Breast epithelium (tissue), 4 donors: ENCODE data around the gene PLA2G2A. TPM values are rescaled to one million over a fixed set of nuclear protein-coding genes. Genes with fewer than 3 reads are reported as not detected.

Experiments
- DNase-seq, 2 donors: peaks; one replicate each; pipeline ENCODE4 v3.0.0-alpha.2; 2019; ENCODE audit warnings: low spot score in 2 of 2
- H3K27ac ChIP-seq, 2 donors: fragments of 200-600 bp; sonication (generic) in 1 of 2; one replicate each; pipeline ENCODE4 v1.5.1; 2016 to 2019; ENCODE audit warnings: mild to moderate bottlenecking in 1 of 2
- H3K27me3 ChIP-seq, 2 donors: fragments of 200-600 bp; sonication (generic) in 1 of 2; one replicate each; pipeline versions ENCODE4 v1.5.1 to v1.6.0; 2017 to 2019; ENCODE audit warnings: control low read depth in 1 of 2, mild to moderate bottlenecking in 1 of 2
- H3K36me3 ChIP-seq: fragments of 200-600 bp; one replicate; pipeline ENCODE4 v1.5.1; 2019
- H3K4me1 ChIP-seq, 2 donors: fragments of 200-600 bp; sonication (generic); one replicate each; pipeline ENCODE4 v1.5.1; 2016 to 2019; ENCODE audit warnings: control low read depth in 1 of 2
- H3K4me3 ChIP-seq, 3 donors: fragments of 200-600 bp; sonication (generic); 1 replicate in 2 of 3; 2 replicates in 1 of 3; pipeline ENCODE4 v1.5.1; 2016 to 2019; ENCODE audit warnings: mild to moderate bottlenecking in 3 of 3, moderate library complexity in 2 of 3
- H3K9me3 ChIP-seq, 2 donors: fragments of 200-600 bp; sonication (generic) in 1 of 2; one replicate each; pipeline ENCODE4 v1.5.1; 2016 to 2019; ENCODE audit warnings: control low read depth in 1 of 2
- CTCF ChIP-seq, 3 donors: fragments of 450-650 bp; IDR thresholded peaks; one replicate each; pipeline ENCODE4 v1.5.1; 2016 to 2017; ENCODE audit warnings: antibody characterized with exemption in 3 of 3, mild to moderate bottlenecking in 3 of 3, moderate library complexity in 3 of 3
- POLR2A ChIP-seq: fragments of 450-650 bp; IDR thresholded peaks from one replicate; pipeline ENCODE4 v1.6.1; 2016; ENCODE audit warnings: antibody characterized with exemption, mild to moderate bottlenecking, moderate library complexity
- POLR2AphosphoS5 ChIP-seq, 3 donors: sonication (generic); formaldehyde crosslinking; IDR thresholded peaks; one replicate each; pipeline ENCODE4 v1.6.1; 2017; ENCODE audit warnings: antibody characterized with exemption in 3 of 3
- intact Hi-C: fragments of 100-400 bp; cut with DNase I; formaldehyde crosslinking; loops from one replicate; pipeline ENCODE4 v1.15.1; 2023; ENCODE audit warnings: low total_unique reads
- total RNA-seq, 3 donors: library from RNA; depleted of rRNA; stranded (reverse); fragments of >200 nt; gene quantifications; one replicate each; pipeline ENCODE4 v1.1.0, GENCODE V29; 2016

Gene PLA2G2A
- total RNA-seq, 3 donors from 2014 or later, result 71.4 to 342 (median 91.9) TPM

- Histone ChIP-seq H3K9me3 (no peaks in the 10 kb centered on the region), H3K4me1 (no peaks in the 10 kb centered on the region), H3K4me3 (no peak overlapping the region), H3K36me3 (no peaks in the 10 kb centered on the region), H3K27me3 (no peaks in the 10 kb centered on the region), H3K27ac (no peak overlapping the region)
- intact Hi-C loops, result no loop called here
- TF ChIP-seq CTCF (IDR thresholded peaks at IDR 0.05), result no peak
- no peak for DNase-seq
Measured at GRCh38 chr1:19980314-19980713, 896 bp upstream of the PLA2G2A start.

DNA sequence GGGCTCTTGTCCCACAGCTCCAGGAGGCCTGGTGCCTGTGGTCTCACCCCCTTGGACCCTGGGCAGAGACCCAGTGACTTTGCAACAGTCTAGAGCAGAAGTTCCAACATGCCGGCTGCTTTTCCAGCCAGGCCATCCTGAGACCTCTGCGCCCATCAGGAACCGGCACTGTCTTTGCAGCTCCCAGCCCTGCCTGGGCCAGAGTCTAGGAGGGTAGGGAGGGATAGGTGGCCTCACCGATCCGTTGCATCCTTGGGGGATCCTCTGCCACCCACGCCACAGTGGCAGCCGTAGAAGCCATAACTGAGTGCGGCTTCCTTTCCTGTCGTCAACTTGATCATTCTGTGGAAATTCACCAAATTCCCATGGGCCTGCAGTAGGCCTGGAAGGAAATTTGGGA is 1.3 kb downstream of the PLA2G2A start:
- intact Hi-C loops, result no loop called here
- Histone ChIP-seq H3K9me3 (no peaks in the 10 kb centered on the region), H3K4me3 (peak overlapping the region in 1 of 3 donors; percentile 27), H3K27me3 (no peaks in the 10 kb centered on the region), H3K27ac (no peak overlapping the region), H3K36me3 (no peaks in the 10 kb centered on the region), H3K4me1 (no peaks in the 10 kb centered on the region)
- no peak for DNase-seq
- TF ChIP-seq POLR2A (no peak), CTCF (IDR thresholded peaks at IDR 0.05) (no peak), POLR2AphosphoS5 (IDR thresholded peaks at IDR 0.05) (no peak)

- intact Hi-C loops, result no loop called here
Measured at GRCh38 chr1:19976317-19977003, 3.0 kb downstream of the PLA2G2A start.

GRCh38 chr1:19975423-19976193 is 3.8 kb downstream of the PLA2G2A start:
- no peaks in the 10 kb centered on the region for H3K9me3 ChIP-seq
- no peaks in the 10 kb centered on the region for H3K27me3 ChIP-seq
- H3K36me3 ChIP-seq, result no peaks in the 10 kb centered on the region
- H3K27ac ChIP-seq, result no peak overlapping the region
- H3K4me3 ChIP-seq, result no peak overlapping the region
- intact Hi-C loops, result no loop called here
- no peak for DNase-seq
- no peaks in the 10 kb centered on the region for H3K4me1 ChIP-seq
- TF ChIP-seq POLR2A (no peak), POLR2AphosphoS5 (IDR thresholded peaks at IDR 0.05) (no peak), CTCF (IDR thresholded peaks at IDR 0.05) (no peak)

More at GRCh38 chr1:19976317-19977003, 3.0 kb downstream of the PLA2G2A start:
- H3K27ac ChIP-seq, result no peak overlapping the region
- no peaks in the 10 kb centered on the region for H3K27me3 ChIP-seq
- DNase-seq, result no peak
- H3K4me1 ChIP-seq, result no peaks in the 10 kb centered on the region
- H3K9me3 ChIP-seq, result no peaks in the 10 kb centered on the region
- TF ChIP-seq CTCF (IDR thresholded peaks at IDR 0.05) (no peak), POLR2AphosphoS5 (IDR thresholded peaks at IDR 0.05) (no peak), POLR2A (no peak)
- H3K36me3 ChIP-seq, result no peaks in the 10 kb centered on the region
- H3K4me3 ChIP-seq, result peak overlapping the region in 1 of 3 donors; percentile 27

DNA sequence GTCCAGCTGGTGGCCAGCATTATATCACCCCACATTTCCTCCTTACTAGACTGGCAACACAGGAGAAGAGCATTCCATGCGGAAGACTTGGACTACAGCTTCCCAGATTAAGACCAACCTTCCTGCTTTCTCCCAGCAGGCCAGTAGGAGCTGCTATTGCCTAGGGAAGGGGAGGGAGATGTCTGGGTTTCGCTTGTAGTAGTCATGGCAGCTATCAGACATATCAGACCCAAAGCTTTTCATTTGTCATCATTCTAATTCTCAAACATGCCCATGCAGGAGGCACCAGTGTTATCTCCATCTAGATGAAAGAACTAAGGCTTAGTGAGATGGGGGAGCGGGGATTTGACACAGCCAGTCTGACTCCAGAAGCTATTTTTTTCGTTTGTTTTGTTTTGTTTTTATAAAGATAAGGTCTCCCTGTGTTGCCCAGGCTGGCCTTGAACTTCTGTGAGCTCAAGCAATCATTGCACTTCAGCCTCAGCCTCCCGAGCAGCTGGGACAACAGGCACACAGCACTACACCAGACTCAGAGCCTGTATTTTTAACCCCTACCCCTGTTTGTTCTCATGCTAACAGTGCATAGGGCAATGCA is 4.5 kb downstream of the PLA2G2A start:
- no peaks in the 10 kb centered on the region for H3K36me3 ChIP-seq
- no peak overlapping the region for H3K4me3 ChIP-seq
- TF ChIP-seq POLR2AphosphoS5 (IDR thresholded peaks at IDR 0.05), result no peak
- TF ChIP-seq CTCF (IDR thresholded peaks at IDR 0.05), result peak in 2 of 3 donors; percentile 50 to 67
- TF ChIP-seq POLR2A, result no peak
- H3K27me3 ChIP-seq, result no peaks in the 10 kb centered on the region
- H3K27ac ChIP-seq, result no peak overlapping the region
- intact Hi-C loops, result no loop called here
- DNase-seq, result no peak
- no peaks in the 10 kb centered on the region for H3K9me3 ChIP-seq
- no peaks in the 10 kb centered on the region for H3K4me1 ChIP-seq
